Measurements from ENCODE around the gene S1PR4. TPM values are rescaled to one million over a fixed set of nuclear protein-coding genes. Genes with fewer than 3 reads are reported as not detected.

Gene S1PR4
- total and polyA plus RNA-seq, 2 of the 13 experiments (the other 11 are each of a cell fraction or from before 2014, with no cell fraction given): 0.07 to 0.09 TPM

GRCh38 chr19:3185461-3186159 lies 7.0 kb downstream of the S1PR4 start, which contains the start of gene NCLN (continued):
- TF ChIP-seq GMEB1 (CRISPR knock-in tag; IDR thresholded peaks at IDR 0.05; ENCODE audit: borderline replicate concordance) (peak; percentile 41), ZBTB37 (CRISPR knock-in tag; IDR thresholded peaks at IDR 0.05) (no peak), NR1H2 (CRISPR knock-in tag; IDR thresholded peaks at IDR 0.05; ENCODE audit: borderline replicate concordance, low read depth) (no peak), ZNF136 (CRISPR knock-in tag; IDR thresholded peaks at IDR 0.05; ENCODE audit: low read depth) (no peak), ZNF589 (CRISPR knock-in tag; conservative IDR thresholded peaks at IDR 0.05) (no peak), IRF1 (CRISPR knock-in tag; IDR thresholded peaks at IDR 0.05; ENCODE audit: low read depth) (no peak), TBX3 (IDR thresholded peaks at IDR 0.05; ENCODE audit: borderline replicate concordance) (peak; percentile 28; the same call in 1 of the 2 replicates), ZNF329 (CRISPR knock-in tag; IDR thresholded peaks at IDR 0.05; ENCODE audit: low read depth) (peak; percentile 59; the same call in 1 of the 2 replicates), RELA (CRISPR knock-in tag; IDR thresholded peaks at IDR 0.05) (no peak), NR0B2 (CRISPR knock-in tag; IDR thresholded peaks at IDR 0.05) (peak; percentile 47; the same call in 1 of the 2 replicates), ISX (CRISPR knock-in tag; conservative IDR thresholded peaks at IDR 0.05) (no peak), NR2F2 (IDR thresholded peaks at IDR 0.05; ENCODE audit: borderline replicate concordance, low read depth) (peak; percentile 82; the same call in 1 of the 2 replicates), CBFB (CRISPR knock-in tag; IDR thresholded peaks at IDR 0.05) (0 out of 2 replicates have a peak, but pooled peaks have one; percentile 40), TARDBP (CRISPR knock-in tag; IDR thresholded peaks at IDR 0.05) (peak; percentile 45; the same call in 1 of the 2 replicates), FOSL1 (CRISPR knock-in tag; IDR thresholded peaks at IDR 0.05; ENCODE audit: borderline replicate concordance) (no peak), ZNF30 (CRISPR knock-in tag; IDR thresholded peaks at IDR 0.05) (no peak), ASH2L (IDR thresholded peaks at IDR 0.05; ENCODE audit: insufficient read length, low read depth, low read length) (peak; percentile 81), ZNF251 (CRISPR knock-in tag; IDR thresholded peaks at IDR 0.05) (no peak), ZNF546 (CRISPR knock-in tag; conservative IDR thresholded peaks at IDR 0.05) (no peak), ARID5B (CRISPR knock-in tag; IDR thresholded peaks at IDR 0.05) (no peak; the same call in 1 of the 2 replicates), ZSCAN21 (CRISPR knock-in tag; IDR thresholded peaks at IDR 0.05; ENCODE audit: borderline replicate concordance) (no peak)

Measured in HepG2 (cell line).